GM12801 (cell line): Measurements from ENCODE around the gene CCM2.

Experiments
- CTCF ChIP-seq: IDR thresholded peaks from one replicate; pipeline ENCODE4 v1.5.1; 2011; ENCODE audit warnings: control low read depth; ENCODE audit not compliant: insufficient read length; ENCODE audit errors: extremely low read depth

Gene CCM2

GRCh38 chr7:45021604-45022296, 21.7 kb downstream of the CCM2 start:
- TF ChIP-seq CTCF = no peak

GRCh38 chr7:45024126-45024744, 24.2 kb downstream of the CCM2 start:
- no peak for TF ChIP-seq CTCF

GRCh38 chr7:45026013-45026412, 26.0 kb downstream of the CCM2 start:
- no peak for TF ChIP-seq CTCF

- no peak for TF ChIP-seq CTCF
Measured at GRCh38 chr7:45026984-45027773, 27.2 kb downstream of the CCM2 start.

GRCh38 chr7:45027774-45028114, 27.7 kb downstream of the CCM2 start:
- no peak for TF ChIP-seq CTCF

- no peak for TF ChIP-seq CTCF
Measured at GRCh38 chr7:45028138-45028919, 28.3 kb downstream of the CCM2 start.

- TF ChIP-seq CTCF = no peak
Measured at GRCh38 chr7:45028920-45029344, 28.9 kb downstream of the CCM2 start.
